H9 (cell line): ENCODE data around the gene NDOR1. TPM values are rescaled to one million over a fixed set of nuclear protein-coding genes. Genes with fewer than 3 reads are reported as not detected.

Source experiments
- DNase-seq: peaks from one replicate; pipeline ENCODE4 v3.0.0-alpha.2; 2017
- H2AFZ ChIP-seq: one replicate; pipeline ENCODE4 v1.6.1; 2013; ENCODE audit warnings: mild to moderate bottlenecking, low read length, control low read depth, moderate library complexity
- H2AK5ac ChIP-seq: 2 replicates; pipeline ENCODE4 v1.6.1; 2013; ENCODE audit warnings: low read length, control low read depth, mixed read lengths; ENCODE audit not compliant: insufficient read length
- H2BK120ac ChIP-seq: one replicate; pipeline ENCODE4 v1.6.1; 2013; ENCODE audit warnings: low read depth, mild to moderate bottlenecking, low read length, control low read depth, inconsistent platforms; ENCODE audit not compliant: poor library complexity, severe bottlenecking
- H2BK12ac ChIP-seq: 2 replicates; pipeline ENCODE4 v1.6.1; 2013; ENCODE audit warnings: low read length, control low read depth, mixed read lengths, low read depth; ENCODE audit not compliant: insufficient read length
- H2BK15ac ChIP-seq: 2 replicates; pipeline ENCODE4 v1.6.1; 2013; ENCODE audit warnings: low read depth, low read length, control low read depth
- H2BK20ac ChIP-seq: one replicate; pipeline ENCODE4 v1.6.1; 2013; ENCODE audit warnings: low read depth, mild to moderate bottlenecking, low read length, control low read depth, inconsistent platforms; ENCODE audit not compliant: poor library complexity, severe bottlenecking
- H2BK5ac ChIP-seq: 2 replicates; pipeline ENCODE4 v1.6.1; 2013; ENCODE audit warnings: low read length, control low read depth, mixed read lengths; ENCODE audit not compliant: insufficient read length
- H3K14ac ChIP-seq: 2 replicates; pipeline ENCODE4 v1.6.1; 2013; ENCODE audit warnings: low read length, control low read depth; ENCODE audit not compliant: insufficient read depth
- H3K18ac ChIP-seq: 2 replicates; pipeline ENCODE4 v1.6.1; 2013; ENCODE audit warnings: low read depth, mild to moderate bottlenecking, mixed read lengths, low read length, control low read depth; ENCODE audit not compliant: insufficient read length
- H3K23ac ChIP-seq: 2 replicates; pipeline ENCODE4 v1.6.1; 2013; ENCODE audit warnings: low read length, control low read depth, mixed read lengths, low read depth; ENCODE audit not compliant: insufficient read length
- H3K23me2 ChIP-seq: 2 replicates; pipeline ENCODE4 v1.6.1; 2013; ENCODE audit warnings: low read depth, mild to moderate bottlenecking, mixed read lengths, low read length, control low read depth; ENCODE audit not compliant: insufficient read length, poor library complexity, severe bottlenecking
- H3K27ac ChIP-seq: 2 replicates; pipeline ENCODE4 v1.5.1; 2013; ENCODE audit warnings: low read length, control low read depth, mixed read lengths, low read depth; ENCODE audit not compliant: insufficient read length
- H3K27me3 ChIP-seq: 2 replicates; pipeline ENCODE4 v1.6.1; 2013; ENCODE audit warnings: low read length, control low read depth, inconsistent platforms; ENCODE audit not compliant: insufficient read depth
- H3K4ac ChIP-seq: 2 replicates; pipeline ENCODE4 v1.6.1; 2013; ENCODE audit warnings: low read depth, mild to moderate bottlenecking, control low read depth, inconsistent platforms, low read length, moderate library complexity
- H3K4me1 ChIP-seq: 2 replicates; pipeline ENCODE4 v1.6.1; 2013; ENCODE audit warnings: low read length, control low read depth, inconsistent platforms; ENCODE audit not compliant: insufficient read depth
- H3K4me2 ChIP-seq: 2 replicates; pipeline ENCODE4 v1.6.1; 2013; ENCODE audit warnings: low read length, control low read depth, mixed read lengths; ENCODE audit not compliant: insufficient read length, insufficient read depth
- H3K56ac ChIP-seq: 2 replicates; pipeline ENCODE4 v1.6.1; 2013; ENCODE audit warnings: low read depth, mild to moderate bottlenecking, mixed read lengths, low read length, control low read depth; ENCODE audit not compliant: insufficient read length
- H3K79me1 ChIP-seq: 2 replicates; pipeline ENCODE4 v1.6.1; 2013; ENCODE audit warnings: low read depth, mild to moderate bottlenecking, moderate library complexity, low read length, control low read depth, inconsistent platforms; ENCODE audit not compliant: insufficient read depth, poor library complexity, severe bottlenecking
- H3K79me2 ChIP-seq: 2 replicates; pipeline ENCODE4 v1.6.1; 2013; ENCODE audit warnings: low read length, control low read depth, inconsistent platforms; ENCODE audit not compliant: insufficient read depth
- H3K9ac ChIP-seq: 2 replicates; pipeline ENCODE4 v1.6.1; 2013; ENCODE audit warnings: low read length, control low read depth, mixed read lengths; ENCODE audit not compliant: insufficient read length; ENCODE audit errors: extremely low read depth
- H3K9me3 ChIP-seq: one replicate; pipeline ENCODE4 v1.6.1; 2013; ENCODE audit warnings: low read depth, low read length, inconsistent platforms; ENCODE audit not compliant: control insufficient read depth
- H3T11ph ChIP-seq: one replicate; pipeline ENCODE4 v1.6.1; 2013; ENCODE audit warnings: mild to moderate bottlenecking, low read length, control low read depth, inconsistent platforms
- H4K20me1 ChIP-seq: one replicate; pipeline ENCODE4 v1.6.1; 2013; ENCODE audit not compliant: control insufficient read depth, insufficient read length, insufficient read depth
- H4K5ac ChIP-seq: 2 replicates; pipeline ENCODE4 v1.6.1; 2013; ENCODE audit warnings: low read depth, mild to moderate bottlenecking, mixed read lengths, low read length, control low read depth; ENCODE audit not compliant: insufficient read length
- H4K8ac ChIP-seq: replicated peaks from 2 replicates; pipeline ENCODE4 v1.6.1; 2013; ENCODE audit warnings: low read length, control low read depth, mixed read lengths, low read depth; ENCODE audit not compliant: insufficient read length
- H4K91ac ChIP-seq: 2 replicates; pipeline ENCODE4 v1.6.1; 2013; ENCODE audit warnings: low read depth, mild to moderate bottlenecking, moderate library complexity, mixed read lengths, low read length, control low read depth; ENCODE audit not compliant: insufficient read length
- H3K27ac Mint-ChIP-seq, 3 experiments: 2 replicates in 2 of 3; 3 replicates in 1 of 3; pipeline ENCODE4 v1.8.0; 2020 to 2021; ENCODE audit warnings: mixed read lengths in 3 of 3, mild to moderate bottlenecking in 1 of 3, moderate library complexity in 1 of 3
- H3K27me3 Mint-ChIP-seq: 2 replicates; pipeline ENCODE4 v1.8.0; 2021; ENCODE audit warnings: low read depth, mild to moderate bottlenecking, moderate library complexity, mixed read lengths
- H3K36me3 Mint-ChIP-seq, 3 experiments: 2 replicates in 2 of 3; 3 replicates in 1 of 3; pipeline ENCODE4 v1.8.0; 2020 to 2021; ENCODE audit warnings: low read depth in 3 of 3, mixed read lengths in 3 of 3; ENCODE audit not compliant: insufficient read depth in 1 of 3
- H3K4me1 Mint-ChIP-seq, 2 experiments: 2 replicates each; pipeline ENCODE4 v1.8.0; 2020; ENCODE audit warnings: mixed read lengths in 2 of 2
- H3K4me3 Mint-ChIP-seq, 2 experiments: 2 replicates in 1 of 2; 3 replicates in 1 of 2; pipeline ENCODE4 v1.8.0; 2020 to 2021; ENCODE audit warnings: mild to moderate bottlenecking in 2 of 2, mixed read lengths in 2 of 2, moderate library complexity in 1 of 2
- H3K9me3 Mint-ChIP-seq, 2 experiments: 2 replicates in 1 of 2; 3 replicates in 1 of 2; pipeline ENCODE4 v1.8.0; 2020; ENCODE audit warnings: mild to moderate bottlenecking in 2 of 2, mixed read lengths in 2 of 2, moderate library complexity in 1 of 2
- WGBS: extraction: QIAGEN DNeasy Blood & Tissue Kit; methylation state at CpG from one replicate; pipeline ENCODE4 v1.1.7; 2013; ENCODE audit warnings: missing lambda C conversion rate, low lambda C conversion rate, mixed read lengths; ENCODE audit not compliant: insufficient read length; ENCODE audit errors: extremely low coverage; 5-methylcytosine and 5-hydroxymethylcytosine counted together
- total RNA-seq: library from RNA; stranded (reverse); gene quantifications from 2 replicates; pipeline ENCODE4 v1.2.1, GENCODE V29; 2021
- TF ChIP-seq, protein P1 (sequence below): fragments of 200-600 bp; sonication (generic); conservative IDR thresholded peaks from 3 replicates; pipeline ENCODE4 v1.8.0; 2021; ENCODE audit warnings: antibody characterized with exemption, mild to moderate bottlenecking

The NDOR1 gene
- total RNA-seq, 1 experiment from 2014 or later: 44.1 TPM

DNA sequence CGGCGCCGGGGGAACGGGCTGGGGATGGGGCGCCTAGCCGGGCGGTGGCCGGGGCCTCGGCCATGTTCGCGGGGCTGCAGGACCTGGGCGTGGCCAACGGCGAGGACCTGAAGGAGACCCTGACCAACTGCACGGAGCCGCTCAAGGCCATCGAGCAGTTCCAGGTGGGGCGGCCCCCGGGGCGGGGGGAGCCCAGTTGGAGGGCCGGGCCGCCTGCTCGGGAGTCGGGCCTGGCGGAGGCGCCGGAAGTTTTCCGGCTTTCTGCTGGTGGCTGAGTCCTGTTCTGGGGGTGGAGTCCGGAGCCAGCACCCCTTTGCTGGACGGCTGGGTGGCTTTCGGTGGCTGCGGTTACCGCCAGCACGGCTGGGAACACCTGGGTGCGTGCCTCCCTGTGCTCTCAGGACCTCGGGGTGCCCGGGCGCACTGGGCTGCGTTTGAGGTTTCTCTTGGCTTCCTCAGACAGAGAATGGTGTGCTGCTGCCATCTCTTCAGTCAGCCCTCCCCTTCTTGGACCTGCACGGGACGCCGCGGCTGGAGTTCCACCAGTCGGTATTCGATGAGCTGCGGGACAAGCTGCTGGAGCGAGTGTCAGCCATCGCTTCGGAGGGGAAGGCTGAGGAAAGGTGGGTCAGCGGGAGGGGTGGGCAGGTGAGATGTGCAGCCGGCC, 50.1 kb downstream of the NDOR1 start:
- Histone ChIP-seq H2BK20ac (no peak overlapping the region), H3K23me2 (peaks cover 14% of the 10 kb centered on the region), H3K27me3 (no peaks in the 10 kb centered on the region), H4K8ac (no peak overlapping the region), H3K14ac (no peak overlapping the region), H3K27ac (no peak overlapping the region), H3K4me1 (no peaks in the 10 kb centered on the region), H2BK5ac (no peak overlapping the region), H3K23ac (no peak overlapping the region), H3K9ac (peak overlapping the region; percentile 43), H2BK120ac (no peak overlapping the region), H3K18ac (no peak overlapping the region), H3K79me2 (peaks cover 6% of the 10 kb centered on the region; the same call in 1 of the 2 replicates), H3K4me2 (peak overlapping the region; percentile 68), H3K9me3 (no peaks in the 10 kb centered on the region), H4K5ac (no peak overlapping the region), H4K91ac (no peak overlapping the region), H3T11ph (no peak overlapping the region), H3K56ac (no peak overlapping the region), H2BK15ac (no peak overlapping the region), H2AK5ac (no peak overlapping the region), H3K4ac (no peak overlapping the region), H4K20me1 (no peaks in the 10 kb centered on the region), H2AFZ (no peak overlapping the region), H2BK12ac (no peak overlapping the region), H3K79me1 (peaks cover 5% of the 10 kb centered on the region)
- TF ChIP-seq, protein P1, sequence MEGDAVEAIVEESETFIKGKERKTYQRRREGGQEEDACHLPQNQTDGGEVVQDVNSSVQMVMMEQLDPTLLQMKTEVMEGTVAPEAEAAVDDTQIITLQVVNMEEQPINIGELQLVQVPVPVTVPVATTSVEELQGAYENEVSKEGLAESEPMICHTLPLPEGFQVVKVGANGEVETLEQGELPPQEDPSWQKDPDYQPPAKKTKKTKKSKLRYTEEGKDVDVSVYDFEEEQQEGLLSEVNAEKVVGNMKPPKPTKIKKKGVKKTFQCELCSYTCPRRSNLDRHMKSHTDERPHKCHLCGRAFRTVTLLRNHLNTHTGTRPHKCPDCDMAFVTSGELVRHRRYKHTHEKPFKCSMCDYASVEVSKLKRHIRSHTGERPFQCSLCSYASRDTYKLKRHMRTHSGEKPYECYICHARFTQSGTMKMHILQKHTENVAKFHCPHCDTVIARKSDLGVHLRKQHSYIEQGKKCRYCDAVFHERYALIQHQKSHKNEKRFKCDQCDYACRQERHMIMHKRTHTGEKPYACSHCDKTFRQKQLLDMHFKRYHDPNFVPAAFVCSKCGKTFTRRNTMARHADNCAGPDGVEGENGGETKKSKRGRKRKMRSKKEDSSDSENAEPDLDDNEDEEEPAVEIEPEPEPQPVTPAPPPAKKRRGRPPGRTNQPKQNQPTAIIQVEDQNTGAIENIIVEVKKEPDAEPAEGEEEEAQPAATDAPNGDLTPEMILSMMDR: no peak
- WGBS: no CpG with 5 or more reads among the region's 51 CpGs
- peaks cover 8 to 19% of the 10 kb centered on the region in 2 experiments for H3K4me1 Mint-ChIP-seq
- peak; percentile 74 for DNase-seq
- H3K9me3 Mint-ChIP-seq: no peaks in the 10 kb centered on the region; a peak in 1 of 5 replicates
- peaks cover 16 to 27% (median 25%) of the 10 kb centered on the region in 3 experiments; a peak in 6 of 7 replicates for H3K36me3 Mint-ChIP-seq
- H3K4me3 Mint-ChIP-seq: peak overlapping the region; percentile 84 to 91
- H3K27me3 Mint-ChIP-seq: no peaks in the 10 kb centered on the region
- peak overlapping the region in 1 of 3 experiments; percentile 18; a peak in 2 of 7 replicates for H3K27ac Mint-ChIP-seq
